Gastrocnemius medialis (tissue), 4 donors: ENCODE measurements around the gene IRAK2. TPM values are rescaled to one million over a fixed set of nuclear protein-coding genes. Genes with fewer than 3 reads are reported as not detected.

Experiments used
- ATAC-seq, 2 donors: fragments of 150-250 bp; one replicate each; pipeline ENCODE4 v1.9.1; 2016
- DNase-seq, 2 donors: peaks; one replicate each; pipeline ENCODE4 v3.0.0-alpha.2; 2019
- H3K27ac ChIP-seq, 4 donors: fragments of 200-600 bp; sonication (generic); 1 replicate in 1 of 4; 2 replicates in 3 of 4; pipeline ENCODE4 v1.5.1; 2016 to 2018; ENCODE audit warnings: mild to moderate bottlenecking in 2 of 4, moderate library complexity in 1 of 4
- H3K27me3 ChIP-seq, 3 donors: fragments of 200-600 bp; sonication (generic) in 2 of 3; 1 replicate in 1 of 3; 2 replicates in 2 of 3; pipeline versions ENCODE4 v1.5.1 to v1.6.0; 2016 to 2019; ENCODE audit warnings: mild to moderate bottlenecking in 1 of 3, moderate library complexity in 1 of 3
- H3K36me3 ChIP-seq, 2 donors: fragments of 200-600 bp; sonication (generic) in 1 of 2; one replicate each; pipeline ENCODE4 v1.5.1; 2017 to 2018
- H3K4me1 ChIP-seq, 2 donors: fragments of 200-600 bp; sonication (generic) in 1 of 2; one replicate each; pipeline ENCODE4 v1.5.1; 2016 to 2017; ENCODE audit warnings: mild to moderate bottlenecking in 2 of 2
- H3K4me3 ChIP-seq, 4 donors: fragments of 200-600 bp; sonication (generic) in 3 of 4; 1 replicate in 1 of 4; 2 replicates in 3 of 4; pipeline ENCODE4 v1.5.1; 2016 to 2019; ENCODE audit warnings: mild to moderate bottlenecking in 2 of 4
- H3K9me3 ChIP-seq, 3 donors: fragments of 200-600 bp; sonication (generic) in 2 of 3; 1 replicate in 1 of 3; 2 replicates in 2 of 3; pipeline ENCODE4 v1.5.1; 2016 to 2019
- POLR2A ChIP-seq, 2 donors: fragments of 450-650 bp; IDR thresholded peaks; one replicate each; pipeline ENCODE4 v1.6.1; 2017; ENCODE audit warnings: antibody characterized with exemption in 2 of 2, mild to moderate bottlenecking in 2 of 2, moderate library complexity in 2 of 2
- in situ Hi-C, 4 donors: fragments of 200-750 bp; cut with MboI; loops; one replicate each; pipeline versions ENCODE4 v1.15.0 to v1.8.0; 2017; ENCODE audit warnings: low sequenced_read_pairs in 4 of 4
- intact Hi-C: fragments of 100-400 bp; cut with DNase I; formaldehyde crosslinking; loops from one replicate; pipeline ENCODE4 v1.15.1; 2023; ENCODE audit warnings: low total_unique reads
- total RNA-seq, 4 donors: library from RNA; depleted of rRNA; stranded (reverse); fragments of >200 nt; gene quantifications; one replicate each; pipeline versions ENCODE4 v1.1.0 to v1.2.3, GENCODE V29; 2016
- TF ChIP-seq, protein P1 (sequence below), 5 experiments: fragments of 450-650 bp in 3 of 5; fragments of 200-600 bp in 2 of 5; sonication (generic) in 2 of 5; IDR thresholded peaks in 4 of 5; conservative IDR thresholded peaks in 1 of 5; 1 replicate in 4 of 5; 2 replicates in 1 of 5; pipeline ENCODE4 v1.5.1; 2016 to 2019; ENCODE audit warnings: antibody characterized with exemption in 5 of 5, mild to moderate bottlenecking in 3 of 5, moderate library complexity in 3 of 5

The IRAK2 gene
- total RNA-seq, 4 donors from 2014 or later = 21.9 to 42.0 (median 25.8) TPM

DNA sequence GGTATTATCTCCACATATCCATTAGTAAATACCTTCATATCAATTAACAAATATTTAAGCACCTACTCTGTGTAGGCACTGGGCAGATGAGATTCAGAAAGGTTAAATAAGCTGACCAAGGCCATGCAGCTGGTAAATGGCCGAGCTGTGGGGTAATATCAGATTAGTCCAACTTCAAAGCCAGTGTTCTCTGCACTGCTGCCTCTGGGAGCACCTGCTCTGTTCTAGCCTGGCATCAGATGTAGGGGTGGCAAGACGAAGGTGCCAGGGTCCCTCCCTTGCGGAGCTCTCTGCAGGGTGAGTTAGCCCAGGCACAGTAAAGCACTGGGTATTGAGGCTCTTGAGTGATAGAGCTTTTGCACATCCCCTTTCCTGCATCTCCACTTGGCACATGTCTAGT is 89.0 kb downstream of the IRAK2 start:
- intact Hi-C loops (no loop called here), in situ Hi-C loops (no loop called here)
- H3K27me3 ChIP-seq = no peaks in the 10 kb centered on the region
- no peak for TF ChIP-seq POLR2A (IDR thresholded peaks at IDR 0.05)
- TF ChIP-seq, protein P1, sequence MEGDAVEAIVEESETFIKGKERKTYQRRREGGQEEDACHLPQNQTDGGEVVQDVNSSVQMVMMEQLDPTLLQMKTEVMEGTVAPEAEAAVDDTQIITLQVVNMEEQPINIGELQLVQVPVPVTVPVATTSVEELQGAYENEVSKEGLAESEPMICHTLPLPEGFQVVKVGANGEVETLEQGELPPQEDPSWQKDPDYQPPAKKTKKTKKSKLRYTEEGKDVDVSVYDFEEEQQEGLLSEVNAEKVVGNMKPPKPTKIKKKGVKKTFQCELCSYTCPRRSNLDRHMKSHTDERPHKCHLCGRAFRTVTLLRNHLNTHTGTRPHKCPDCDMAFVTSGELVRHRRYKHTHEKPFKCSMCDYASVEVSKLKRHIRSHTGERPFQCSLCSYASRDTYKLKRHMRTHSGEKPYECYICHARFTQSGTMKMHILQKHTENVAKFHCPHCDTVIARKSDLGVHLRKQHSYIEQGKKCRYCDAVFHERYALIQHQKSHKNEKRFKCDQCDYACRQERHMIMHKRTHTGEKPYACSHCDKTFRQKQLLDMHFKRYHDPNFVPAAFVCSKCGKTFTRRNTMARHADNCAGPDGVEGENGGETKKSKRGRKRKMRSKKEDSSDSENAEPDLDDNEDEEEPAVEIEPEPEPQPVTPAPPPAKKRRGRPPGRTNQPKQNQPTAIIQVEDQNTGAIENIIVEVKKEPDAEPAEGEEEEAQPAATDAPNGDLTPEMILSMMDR (IDR thresholded peaks at IDR 0.05 in 4 of 5, conservative IDR thresholded peaks at IDR 0.05 in 1 of 5) = no peak
- no peaks in the 10 kb centered on the region for H3K9me3 ChIP-seq
- H3K27ac ChIP-seq = no peak overlapping the region
- peaks cover 0 to 36% of the 10 kb centered on the region in 2 donors for H3K36me3 ChIP-seq
- no peak for DNase-seq
- H3K4me1 ChIP-seq = peaks cover 19 to 24% of the 10 kb centered on the region in 2 donors
- no peak overlapping the region for H3K4me3 ChIP-seq
- no peak for ATAC-seq

DNA sequence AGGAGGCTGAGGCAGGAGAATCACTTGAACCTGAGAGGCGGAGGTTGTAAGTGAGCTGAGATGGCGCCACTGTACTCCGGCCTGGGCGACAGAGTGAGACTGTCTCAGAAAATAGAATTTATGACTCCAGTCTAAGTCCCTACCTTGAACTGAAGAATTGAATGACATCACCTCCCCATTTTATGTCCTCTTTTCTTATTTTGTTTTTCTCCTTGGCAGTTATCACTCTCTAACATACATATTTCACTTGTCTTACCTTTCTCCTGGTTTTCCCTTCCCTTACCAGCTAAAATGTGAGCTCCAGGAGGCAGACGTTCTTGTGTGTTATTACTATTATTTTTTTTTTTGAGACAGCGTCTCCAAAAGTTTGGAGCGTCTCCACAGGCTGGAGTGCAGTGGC is 91.1 kb downstream of the IRAK2 start:
- H3K9me3 ChIP-seq = no peaks in the 10 kb centered on the region
- in situ Hi-C loops = no loop called here
- intact Hi-C loops = no loop called here
- H3K27me3 ChIP-seq = no peaks in the 10 kb centered on the region
- DNase-seq (no peak), ATAC-seq (no peak)
- peaks cover 3 to 7% of the 10 kb centered on the region in 2 donors for H3K4me1 ChIP-seq
- TF ChIP-seq, protein P1 (IDR thresholded peaks at IDR 0.05 in 4 of 5, conservative IDR thresholded peaks at IDR 0.05 in 1 of 5) = no peak
- no peak for TF ChIP-seq POLR2A (IDR thresholded peaks at IDR 0.05)
- no peak overlapping the region for H3K27ac ChIP-seq
- no peak overlapping the region for H3K4me3 ChIP-seq
- H3K36me3 ChIP-seq = peaks cover 0 to 39% of the 10 kb centered on the region in 2 donors

DNA sequence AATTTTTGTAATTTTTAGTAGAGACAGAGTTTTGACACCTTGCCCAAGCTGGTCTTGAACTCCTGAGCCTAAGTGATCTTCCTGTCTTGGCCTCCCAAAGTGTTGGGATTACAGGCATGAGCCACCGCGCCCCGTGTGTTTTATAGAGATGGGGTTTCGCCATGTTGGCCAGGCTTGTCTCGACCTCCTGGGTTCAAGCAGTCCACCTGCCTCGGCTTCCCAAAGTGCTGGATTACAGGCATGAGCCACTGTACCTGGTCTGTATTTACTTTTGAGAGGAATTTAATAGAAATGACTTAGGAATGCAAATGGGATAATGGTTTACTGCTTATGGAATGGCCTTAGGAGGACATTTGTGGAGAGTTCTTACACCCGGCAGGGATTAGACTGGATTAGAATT is 94.3 kb downstream of the IRAK2 start:
- intact Hi-C loops = no loop called here
- peaks cover 0 to 36% of the 10 kb centered on the region in 2 donors for H3K36me3 ChIP-seq

DNA sequence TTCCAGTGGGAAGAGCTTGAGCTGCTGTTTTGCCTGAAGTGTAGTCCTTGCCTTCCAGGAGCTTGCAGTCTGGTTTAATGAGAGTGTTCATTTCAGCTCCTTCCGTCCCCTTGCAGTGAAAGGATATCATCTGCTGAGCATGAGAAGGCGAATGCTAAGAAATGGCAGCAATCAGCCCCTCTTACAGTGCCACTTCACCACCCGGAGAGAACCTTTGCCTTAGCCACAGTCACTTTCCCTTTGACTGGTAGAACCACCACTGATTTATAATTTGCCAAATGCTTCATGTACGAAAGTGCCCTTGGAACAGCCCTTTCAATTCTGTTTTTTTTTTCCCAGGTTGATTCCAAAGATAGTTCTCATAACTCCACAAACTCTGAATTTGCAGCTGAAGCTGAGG is 95.1 kb downstream of the IRAK2 start:
- TF ChIP-seq POLR2A (IDR thresholded peaks at IDR 0.05) = no peak
- TF ChIP-seq, protein P1 (IDR thresholded peaks at IDR 0.05 in 4 of 5, conservative IDR thresholded peaks at IDR 0.05 in 1 of 5) = no peak

More for the DNA sequence above, 94.3 kb downstream of the IRAK2 start:
- no peak for ATAC-seq
- no peak for DNase-seq
- TF ChIP-seq, protein P1 (IDR thresholded peaks at IDR 0.05 in 4 of 5, conservative IDR thresholded peaks at IDR 0.05 in 1 of 5) = no peak
- no peak for TF ChIP-seq POLR2A (IDR thresholded peaks at IDR 0.05)
- H3K4me3 ChIP-seq = no peak overlapping the region
- no peak overlapping the region for H3K27ac ChIP-seq
- H3K9me3 ChIP-seq = no peaks in the 10 kb centered on the region
- H3K4me1 ChIP-seq = peaks cover 5 to 6% of the 10 kb centered on the region in 2 donors
- in situ Hi-C loops = no loop called here
- no peaks in the 10 kb centered on the region for H3K27me3 ChIP-seq

DNA sequence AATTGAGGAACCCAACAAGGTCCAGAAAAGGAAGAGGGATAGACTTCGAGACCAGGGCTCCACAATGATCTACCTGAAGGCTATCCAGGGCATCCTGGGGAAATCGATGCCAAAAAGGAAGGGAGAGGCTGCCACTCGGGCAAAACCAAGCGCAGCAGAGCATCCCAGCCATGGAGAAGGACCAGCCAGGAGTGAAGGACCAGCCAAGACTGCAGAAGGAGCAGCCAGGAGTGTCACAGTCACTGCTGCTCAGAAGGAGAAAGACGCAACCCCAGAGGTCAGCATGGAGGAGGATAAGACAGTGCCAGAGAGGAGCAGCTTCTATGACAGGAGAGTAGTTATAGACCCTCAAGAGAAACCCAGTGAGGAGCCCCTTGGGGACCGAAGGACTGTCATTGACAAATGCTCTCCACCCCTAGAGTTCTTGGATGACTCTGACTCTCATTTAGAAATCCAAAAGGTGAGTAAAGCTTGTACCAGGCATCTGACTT is 95.5 kb downstream of the IRAK2 start:
- DNase-seq (no peak), ATAC-seq (no peak)
- Histone ChIP-seq H3K27ac (no peak overlapping the region), H3K36me3 (peaks cover 0 to 33% of the 10 kb centered on the region in 2 donors), H3K27me3 (no peaks in the 10 kb centered on the region), H3K9me3 (no peaks in the 10 kb centered on the region), H3K4me1 (peaks cover 5 to 6% of the 10 kb centered on the region in 2 donors), H3K4me3 (no peak overlapping the region)
- in situ Hi-C loops (no loop called here), intact Hi-C loops (no loop called here)
- TF ChIP-seq POLR2A (IDR thresholded peaks at IDR 0.05) = no peak
- TF ChIP-seq, protein P1 (IDR thresholded peaks at IDR 0.05 in 4 of 5, conservative IDR thresholded peaks at IDR 0.05 in 1 of 5) = no peak

More for the DNA sequence above, 95.1 kb downstream of the IRAK2 start:
- peaks cover 5 to 6% of the 10 kb centered on the region in 2 donors for H3K4me1 ChIP-seq
- H3K36me3 ChIP-seq = peaks cover 0 to 33% of the 10 kb centered on the region in 2 donors
- no peaks in the 10 kb centered on the region for H3K27me3 ChIP-seq
- H3K27ac ChIP-seq = no peak overlapping the region
- in situ Hi-C loops = no loop called here
- intact Hi-C loops = no loop called here
- DNase-seq = no peak
- H3K4me3 ChIP-seq = no peak overlapping the region
- no peak for ATAC-seq
- H3K9me3 ChIP-seq = no peaks in the 10 kb centered on the region
